OCI-LY1 (cell line): ENCODE data around the gene LRRFIP1.

ENCODE experiments used
- H2AFZ ChIP-seq: fragments of 200-600 bp; sonication (generic), shearing (Covaris generic); 2 replicates; pipeline ENCODE4 v1.6.0; 2014; ENCODE audit warnings: antibody characterized with exemption, mild to moderate bottlenecking, low read length
- H3F3A ChIP-seq: fragments of 200-600 bp; sonication (generic), shearing (Covaris generic); 2 replicates; pipeline ENCODE4 v1.6.0; 2014; ENCODE audit warnings: mild to moderate bottlenecking, antibody characterized with exemption, low read length, moderate library complexity; ENCODE audit not compliant: insufficient read depth
- H3K27ac ChIP-seq: fragments of 200-600 bp; sonication (generic); 2 replicates; pipeline ENCODE4 v1.5.1; 2014; ENCODE audit warnings: low read length, mixed run types, mild to moderate bottlenecking, low read depth; ENCODE audit not compliant: poor library complexity, severe bottlenecking
- H3K27me3 ChIP-seq: fragments of 200-600 bp; sonication (generic); 2 replicates; pipeline ENCODE4 v1.6.0; 2014; ENCODE audit warnings: antibody characterized with exemption, mild to moderate bottlenecking, low read length, moderate library complexity; ENCODE audit not compliant: insufficient read depth
- H3K36me3 ChIP-seq: fragments of 200-600 bp; sonication (generic); 2 replicates; pipeline ENCODE4 v1.6.1; 2014; ENCODE audit warnings: mild to moderate bottlenecking, antibody characterized with exemption, low read length, moderate library complexity, mixed read lengths; ENCODE audit not compliant: insufficient read depth
- H3K4me1 ChIP-seq: fragments of 200-600 bp; sonication (generic); 2 replicates; pipeline ENCODE4 v1.5.1; 2014; ENCODE audit warnings: mild to moderate bottlenecking, low read length, moderate library complexity; ENCODE audit not compliant: insufficient read depth, severe bottlenecking
- H3K4me2 ChIP-seq: fragments of 200-600 bp; sonication (generic), shearing (Covaris generic); 2 replicates; pipeline ENCODE4 v1.6.1; 2014; ENCODE audit warnings: low read length
- H3K4me3 ChIP-seq: fragments of 200-600 bp; sonication (generic); 2 replicates; pipeline ENCODE4 v1.5.1; 2014; ENCODE audit warnings: low read length, low read depth, mild to moderate bottlenecking, mixed read lengths; ENCODE audit not compliant: poor library complexity, severe bottlenecking
- H3K79me2 ChIP-seq: fragments of 200-600 bp; shearing (Covaris generic); 2 replicates; pipeline ENCODE4 v1.6.1; 2016; ENCODE audit warnings: mixed run types, low read length, mixed read lengths; ENCODE audit not compliant: insufficient read depth
- H3K9ac ChIP-seq: fragments of 200-600 bp; sonication (generic), shearing (Covaris generic); 2 replicates; pipeline ENCODE4 v1.6.1; 2014; ENCODE audit warnings: mild to moderate bottlenecking, low read length, mixed read lengths
- H3K9me2 ChIP-seq: fragments of 200-600 bp; sonication (generic), shearing (Covaris generic); 2 replicates; pipeline ENCODE4 v1.6.1; 2014; ENCODE audit warnings: low read depth, mild to moderate bottlenecking, low read length, mixed read lengths
- H3K9me3 ChIP-seq: fragments of 200-600 bp; shearing (Covaris generic); 2 replicates; pipeline ENCODE4 v1.6.1; 2014; ENCODE audit warnings: low read length, mixed read lengths
- H4K20me1 ChIP-seq: fragments of 200-600 bp; sonication (generic), shearing (Covaris generic); 2 replicates; pipeline ENCODE4 v1.6.0; 2016; ENCODE audit warnings: mild to moderate bottlenecking, low read length; ENCODE audit not compliant: insufficient read depth
- EZH2 ChIP-seq: fragments of 200-600 bp; sonication (generic), shearing (Covaris generic); IDR thresholded peaks from 2 replicates; pipeline ENCODE4 v1.8.0; 2017; ENCODE audit warnings: borderline replicate concordance, mixed run types, mild to moderate bottlenecking, antibody characterized with exemption, low read length, moderate library complexity, mixed read lengths
- TF ChIP-seq, protein P1 (sequence below): fragments of 200-600 bp; sonication (generic), shearing (Covaris generic); IDR thresholded peaks from 2 replicates; pipeline ENCODE4 v1.5.1; 2017; ENCODE audit warnings: mild to moderate bottlenecking, antibody characterized with exemption, low read length, moderate library complexity, mixed read lengths

LRRFIP1 gene

DNA sequence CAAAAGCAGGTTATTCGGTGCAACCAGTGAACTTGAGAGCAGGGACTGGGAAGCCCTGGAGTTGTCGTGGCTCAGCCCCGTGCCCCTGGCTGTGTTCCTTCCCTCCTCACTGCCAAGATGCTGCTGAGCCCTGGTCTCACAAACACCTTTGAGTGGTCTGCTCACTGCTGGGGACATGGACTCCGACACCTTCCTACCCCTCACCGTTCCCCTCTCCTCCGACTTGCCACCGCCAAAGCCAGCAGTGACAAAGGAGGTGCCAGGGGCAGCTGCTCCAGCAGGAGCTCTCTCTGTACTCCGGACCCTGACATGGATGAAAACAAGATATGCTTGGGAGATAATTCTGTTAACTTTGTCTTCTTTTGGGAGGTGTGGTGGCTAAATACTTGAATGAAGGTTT, 17.9 kb downstream of the LRRFIP1 start:
- Histone ChIP-seq H3K79me2 (no peaks in the 10 kb centered on the region), H3K36me3 (no peaks in the 10 kb centered on the region), H3K27ac (no peak overlapping the region), H3K4me1 (no peaks in the 10 kb centered on the region), H3K4me2 (no peak overlapping the region), H3K9me3 (no peaks in the 10 kb centered on the region), H3K9ac (no peak overlapping the region), H3K27me3 (peaks cover 13% of the 10 kb centered on the region; the same call in 1 of the 2 replicates), H3K9me2 (no peaks in the 10 kb centered on the region), H2AFZ (no peak overlapping the region), H4K20me1 (no peaks in the 10 kb centered on the region), H3F3A (no peaks in the 10 kb centered on the region), H3K4me3 (no peak overlapping the region)
- TF ChIP-seq, protein P1, sequence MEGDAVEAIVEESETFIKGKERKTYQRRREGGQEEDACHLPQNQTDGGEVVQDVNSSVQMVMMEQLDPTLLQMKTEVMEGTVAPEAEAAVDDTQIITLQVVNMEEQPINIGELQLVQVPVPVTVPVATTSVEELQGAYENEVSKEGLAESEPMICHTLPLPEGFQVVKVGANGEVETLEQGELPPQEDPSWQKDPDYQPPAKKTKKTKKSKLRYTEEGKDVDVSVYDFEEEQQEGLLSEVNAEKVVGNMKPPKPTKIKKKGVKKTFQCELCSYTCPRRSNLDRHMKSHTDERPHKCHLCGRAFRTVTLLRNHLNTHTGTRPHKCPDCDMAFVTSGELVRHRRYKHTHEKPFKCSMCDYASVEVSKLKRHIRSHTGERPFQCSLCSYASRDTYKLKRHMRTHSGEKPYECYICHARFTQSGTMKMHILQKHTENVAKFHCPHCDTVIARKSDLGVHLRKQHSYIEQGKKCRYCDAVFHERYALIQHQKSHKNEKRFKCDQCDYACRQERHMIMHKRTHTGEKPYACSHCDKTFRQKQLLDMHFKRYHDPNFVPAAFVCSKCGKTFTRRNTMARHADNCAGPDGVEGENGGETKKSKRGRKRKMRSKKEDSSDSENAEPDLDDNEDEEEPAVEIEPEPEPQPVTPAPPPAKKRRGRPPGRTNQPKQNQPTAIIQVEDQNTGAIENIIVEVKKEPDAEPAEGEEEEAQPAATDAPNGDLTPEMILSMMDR: no peak

DNA sequence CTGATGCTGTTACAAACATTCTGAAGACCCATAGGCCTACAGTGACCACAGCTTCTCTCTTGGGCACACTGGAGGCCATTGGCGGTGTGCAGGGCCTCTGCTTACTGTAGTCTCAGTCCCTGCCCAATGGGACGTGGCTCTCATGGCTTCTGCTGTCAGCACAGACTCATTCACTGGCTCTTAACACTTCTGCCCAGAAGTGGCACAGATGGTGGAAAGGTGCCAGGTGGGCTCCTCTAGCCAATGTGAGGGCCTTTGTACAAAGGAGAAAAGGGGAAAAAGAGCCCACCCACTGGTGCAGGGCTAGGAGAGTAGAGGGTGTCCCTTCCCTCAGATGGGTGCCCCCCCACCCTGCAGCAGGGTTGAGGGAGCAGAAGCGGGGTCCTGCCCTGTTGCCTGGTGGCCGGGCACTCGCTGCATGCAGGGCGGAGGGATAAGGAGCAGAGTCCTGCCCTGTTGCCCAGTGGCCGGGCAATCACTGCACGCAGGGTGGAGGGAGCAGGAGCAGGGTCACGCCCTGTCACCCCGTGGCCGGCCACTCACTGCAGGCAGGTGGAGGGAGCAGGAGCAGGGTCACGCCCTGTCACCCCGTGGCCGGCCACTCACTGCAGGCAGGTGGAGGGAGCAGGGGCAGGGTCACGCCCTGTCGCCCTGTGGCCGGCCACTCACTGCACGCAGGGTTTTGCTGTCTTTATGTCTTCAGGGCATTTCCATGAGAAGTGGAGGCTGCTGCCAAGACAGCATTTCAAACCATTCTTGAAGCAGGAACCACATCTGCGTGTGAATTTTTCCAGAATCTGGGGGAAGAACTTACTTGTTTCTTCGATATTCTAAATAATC, 20.0 kb downstream of the LRRFIP1 start:
- Histone ChIP-seq H3K4me2 (no peak overlapping the region), H3K4me3 (no peak overlapping the region), H3K27ac (no peak overlapping the region), H3K9ac (no peak overlapping the region), H2AFZ (no peak overlapping the region), H3K27me3 (peaks cover 23% of the 10 kb centered on the region; the same call in 1 of the 2 replicates), H3K36me3 (no peaks in the 10 kb centered on the region), H3F3A (no peaks in the 10 kb centered on the region), H3K9me3 (no peaks in the 10 kb centered on the region), H3K4me1 (no peaks in the 10 kb centered on the region), H3K9me2 (no peaks in the 10 kb centered on the region), H4K20me1 (no peaks in the 10 kb centered on the region), H3K79me2 (no peaks in the 10 kb centered on the region)
- TF ChIP-seq, protein P1: no peak

DNA sequence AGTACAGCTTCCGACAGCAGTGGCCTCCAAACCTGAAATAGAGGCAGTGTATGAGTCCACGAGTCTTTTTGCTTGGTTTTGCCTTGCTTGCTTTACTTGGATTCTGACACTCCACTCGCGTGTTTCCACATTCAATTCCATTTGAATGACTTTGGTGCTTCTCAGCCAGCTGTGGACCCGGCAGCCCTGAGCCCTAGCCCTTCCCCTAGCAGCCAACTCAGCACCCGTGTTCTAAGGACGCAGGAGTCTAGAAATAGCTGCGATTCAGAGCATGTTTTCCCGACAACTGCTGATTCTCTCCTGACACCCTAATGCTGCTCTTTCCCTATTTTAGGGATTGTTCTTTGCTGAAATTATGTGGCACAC, 20.6 kb downstream of the LRRFIP1 start:
- no peaks in the 10 kb centered on the region for H4K20me1 ChIP-seq
- H3K9me2 ChIP-seq: no peaks in the 10 kb centered on the region
- H3K27me3 ChIP-seq: peaks cover 23% of the 10 kb centered on the region; the same call in 1 of the 2 replicates
- H3K9me3 ChIP-seq: peaks cover 2% of the 10 kb centered on the region; the same call in 1 of the 2 replicates
- TF ChIP-seq, protein P1: no peak
- no peak for TF ChIP-seq EZH2
- no peak overlapping the region for H3K27ac ChIP-seq
- no peaks in the 10 kb centered on the region for H3F3A ChIP-seq
- no peaks in the 10 kb centered on the region for H3K79me2 ChIP-seq
- H2AFZ ChIP-seq: no peak overlapping the region
- H3K36me3 ChIP-seq: no peaks in the 10 kb centered on the region
- no peak overlapping the region for H3K9ac ChIP-seq
- H3K4me3 ChIP-seq: no peak overlapping the region
- no peaks in the 10 kb centered on the region for H3K4me1 ChIP-seq
- no peak overlapping the region for H3K4me2 ChIP-seq
